Left hindlimb (tissue), 1 donor: ENCODE measurements around the gene C15orf39.
"Not testable (repeated sequence)": the region's sequence is repeated elsewhere in the genome, so short reads cannot be mapped to it uniquely, and the experiment has no call there.

Experiments
- DNase-seq: peaks from one replicate; pipeline ENCODE4 v3.0.0-alpha.2; 2018

The C15orf39 gene

DNA sequence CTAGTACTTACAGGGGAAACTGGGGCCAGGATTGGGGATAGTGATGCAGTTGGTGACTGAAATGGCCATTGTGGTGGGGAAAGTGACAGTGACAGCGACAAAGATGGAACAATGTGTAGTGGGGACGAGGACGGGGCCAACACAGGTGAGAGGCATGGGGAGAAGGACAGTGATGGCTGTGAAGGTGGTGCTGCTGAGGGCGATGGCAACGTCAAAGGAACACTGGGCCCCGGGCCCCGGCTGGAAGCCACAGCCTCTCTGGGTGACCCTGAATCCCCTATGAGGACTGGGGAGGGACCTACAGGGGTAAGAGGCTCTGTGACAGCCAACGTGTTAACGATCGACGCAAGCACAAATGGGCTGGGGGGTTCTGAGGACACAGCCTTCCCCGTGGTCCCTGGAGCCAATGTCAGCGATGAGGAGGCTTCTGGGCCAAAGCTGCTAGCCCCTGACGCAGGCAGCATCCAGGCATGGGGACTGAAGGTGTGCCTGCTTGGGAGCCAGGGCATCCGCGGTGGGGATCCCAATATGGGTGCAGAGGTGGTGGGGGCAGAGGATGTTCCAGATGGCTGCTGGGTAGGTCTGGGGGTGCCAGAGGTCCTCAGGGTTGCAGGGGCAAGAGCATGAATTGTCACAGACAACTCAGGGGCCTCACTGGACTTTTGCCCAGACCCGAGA, 31.3 kb downstream of the C15orf39 start:
- DNase-seq: no peak

DNA sequence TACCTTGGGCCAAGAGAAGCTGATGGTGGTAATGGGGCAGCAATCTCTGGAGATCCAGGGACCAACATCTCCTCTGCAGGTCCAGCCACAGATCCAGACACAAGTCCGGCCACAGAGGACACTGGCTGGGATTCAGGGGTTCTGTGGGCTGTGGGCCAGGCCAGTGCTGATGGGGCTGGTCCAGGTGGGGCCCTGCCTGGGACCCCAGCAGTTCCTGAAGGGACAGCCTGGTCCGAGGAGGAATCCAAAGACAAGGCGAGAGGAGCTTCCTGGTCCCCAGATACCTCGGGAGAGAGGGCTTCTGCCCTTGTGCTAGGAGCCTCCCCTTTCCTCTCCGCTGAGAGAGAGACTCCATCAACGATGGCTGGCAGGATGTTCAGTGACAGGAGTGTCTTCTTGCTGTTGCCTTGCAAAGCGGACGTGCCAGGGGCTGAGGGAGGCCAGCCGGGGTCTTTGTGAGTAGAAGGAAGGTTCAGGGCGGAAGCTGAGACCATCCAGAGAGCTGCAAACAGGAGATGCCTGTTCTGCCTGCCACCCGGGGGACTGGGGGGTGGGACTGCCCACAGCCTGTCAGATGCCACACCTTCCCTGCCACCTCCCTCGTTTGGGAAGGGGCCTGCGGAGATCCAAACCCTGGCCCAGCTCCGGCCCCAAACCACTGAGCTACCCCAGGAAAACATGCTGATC, 32.0 kb downstream of the C15orf39 start:
- no peak for DNase-seq

DNA sequence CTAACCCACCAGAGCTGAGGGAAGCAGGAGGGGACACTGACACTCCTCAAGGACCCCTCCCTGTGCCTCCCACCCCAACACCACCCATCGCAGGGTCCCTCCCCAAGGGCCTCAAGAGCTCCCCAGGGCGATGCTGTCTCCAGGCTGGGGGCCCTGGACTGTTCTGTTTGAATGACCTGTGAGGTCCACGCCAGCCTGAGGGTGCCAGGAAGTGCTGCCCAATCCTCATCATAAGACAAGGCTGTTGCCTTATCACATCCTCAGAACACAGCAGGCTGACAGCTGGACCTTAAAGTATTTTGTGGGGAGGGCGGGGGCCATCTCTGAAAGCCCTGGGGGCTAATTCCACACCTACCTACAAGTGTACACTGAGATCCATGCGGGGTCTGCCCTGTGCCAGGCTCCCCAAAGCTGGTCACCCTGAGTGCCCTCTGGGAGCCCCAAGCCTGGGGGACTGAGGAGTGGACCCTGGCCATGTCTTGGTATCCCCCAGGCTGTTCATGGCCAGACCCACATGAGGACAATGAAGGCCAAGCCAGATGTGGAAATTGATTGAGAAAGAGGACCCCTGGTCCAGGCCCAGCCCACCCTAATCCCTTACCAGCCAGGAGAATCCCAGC, 32.6 kb downstream of the C15orf39 start:
- DNase-seq: no peak

DNA sequence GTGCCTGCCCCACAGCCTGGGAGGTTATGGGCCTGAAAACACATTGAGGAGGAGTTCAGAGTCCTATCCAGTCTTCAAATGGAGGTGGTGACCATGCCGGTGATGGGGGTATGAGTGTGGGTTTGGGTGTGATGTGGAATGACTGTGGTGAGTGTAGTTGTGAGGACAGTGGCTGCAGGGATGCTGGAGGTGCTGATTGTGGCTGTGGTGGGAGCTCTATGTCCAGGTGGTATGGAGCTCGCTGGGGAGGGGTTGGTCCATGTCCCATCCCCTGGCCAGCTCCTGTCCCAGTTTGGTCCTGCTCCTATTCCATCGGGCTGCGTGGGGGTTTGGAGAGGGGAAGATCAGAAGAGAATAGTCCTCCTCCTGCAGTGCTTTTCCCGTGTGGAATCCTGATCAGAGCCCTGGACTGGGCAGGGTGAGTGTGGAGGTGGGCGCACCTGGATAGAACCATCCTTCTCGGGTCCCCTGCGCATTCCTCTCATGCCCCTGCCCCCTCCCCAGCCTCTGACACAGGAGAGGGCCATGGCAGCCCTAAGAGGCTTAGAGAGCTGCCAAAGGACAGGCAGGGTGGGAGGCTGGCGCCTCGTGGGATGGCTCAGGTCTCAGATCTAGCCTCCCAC, 33.5 kb downstream of the C15orf39 start:
- no peak for DNase-seq

DNA sequence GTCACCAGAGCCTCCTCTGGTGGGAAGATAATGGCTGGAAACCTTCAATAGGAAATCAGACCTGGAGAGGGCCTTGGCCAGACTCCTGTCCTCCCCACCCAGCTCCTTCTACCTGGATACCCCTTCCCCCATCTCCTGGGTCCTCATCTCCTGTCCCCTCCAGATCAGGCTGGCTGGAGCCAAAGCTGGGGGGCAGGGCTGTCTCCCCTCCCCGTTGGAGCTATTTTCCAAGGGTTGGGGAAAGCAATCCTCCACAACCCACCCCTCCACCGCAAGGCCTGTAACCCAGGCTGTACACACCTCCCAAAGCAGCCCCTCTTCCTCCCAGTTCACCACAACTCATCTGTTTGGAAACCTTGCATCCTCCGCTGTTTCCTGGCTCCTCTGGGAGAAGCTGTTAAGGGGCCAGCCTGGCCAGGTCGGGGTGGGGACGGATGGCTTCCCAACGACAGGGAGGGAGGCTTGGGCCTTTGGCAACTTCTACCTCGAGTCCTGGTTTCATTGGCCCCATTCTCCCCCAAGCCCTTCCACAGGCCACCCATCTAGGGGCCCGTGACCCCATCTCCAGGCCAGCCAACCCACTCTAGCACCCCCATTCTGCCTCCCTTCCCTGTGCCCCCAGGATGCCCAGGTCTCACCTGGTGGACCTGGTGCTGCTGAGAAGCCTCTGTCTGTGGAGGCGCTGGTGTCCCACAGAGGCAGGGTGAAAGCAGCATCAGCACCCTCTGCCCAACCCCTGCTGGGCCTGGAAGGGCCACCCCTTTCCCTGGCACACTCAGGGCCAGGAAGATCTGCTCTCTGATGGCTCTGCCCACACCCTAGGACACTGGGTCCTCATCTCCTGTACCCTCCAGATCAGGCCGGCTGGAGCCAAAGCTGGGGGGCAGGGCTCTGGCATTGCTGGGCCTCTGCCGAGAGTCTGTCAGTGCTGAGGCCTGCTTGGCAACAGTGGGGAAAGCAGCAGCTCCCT, 34.4 kb downstream of the C15orf39 start:
- no peak for DNase-seq

DNA sequence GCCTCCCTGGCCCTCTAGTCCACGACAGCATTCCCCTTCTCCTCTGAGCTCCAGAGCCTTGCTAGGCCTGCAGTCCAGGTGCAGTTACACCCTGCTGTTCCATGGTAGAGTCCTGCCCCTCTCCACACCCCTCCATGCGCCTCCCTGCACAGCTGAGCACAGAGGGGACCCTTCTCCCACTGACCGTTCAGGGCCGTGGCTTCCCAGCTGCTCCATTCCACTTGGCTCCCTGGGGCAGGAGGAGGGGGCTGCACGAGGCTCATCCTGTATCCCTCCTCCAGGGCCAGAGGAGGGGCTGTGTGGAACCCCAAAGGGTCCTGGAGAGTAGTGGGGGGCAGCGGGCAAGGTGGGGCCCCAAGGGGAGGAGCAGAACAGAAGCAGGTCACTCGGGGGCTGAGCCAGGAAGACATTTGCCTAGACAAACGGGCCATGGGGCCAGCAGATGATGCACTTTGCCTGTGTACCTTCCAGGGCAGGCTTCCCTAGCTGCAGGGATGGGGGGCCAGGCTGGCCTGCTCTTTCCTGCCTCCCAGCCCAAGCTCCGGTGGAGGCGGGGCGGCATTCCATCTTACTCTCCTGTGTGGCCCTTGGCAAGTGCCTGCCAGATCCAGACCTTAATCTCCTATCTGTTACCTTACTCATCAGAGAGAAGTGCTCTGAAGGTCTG, 35.8 kb downstream of the C15orf39 start:
- no peak for DNase-seq

DNA sequence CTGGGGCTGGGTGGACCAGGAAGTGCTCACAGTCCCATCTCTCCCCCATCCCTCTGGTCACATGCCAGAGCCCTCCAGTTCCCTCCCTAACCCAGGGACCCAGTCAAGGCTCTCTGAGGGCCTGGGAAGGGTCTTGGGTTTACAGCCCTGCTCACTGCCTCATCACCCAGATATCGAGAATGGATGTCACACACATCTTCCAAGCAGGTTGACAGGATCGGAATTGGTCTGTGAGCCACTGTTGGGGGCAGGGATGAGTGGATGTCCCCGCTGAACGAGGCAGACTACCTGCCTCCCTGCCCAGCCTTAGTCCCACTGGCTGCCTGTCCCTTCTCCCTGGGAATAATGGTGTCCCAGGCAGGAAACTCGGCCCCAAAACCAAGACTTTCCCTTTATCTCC, 36.5 kb downstream of the C15orf39 start:
- DNase-seq: no peak

DNA sequence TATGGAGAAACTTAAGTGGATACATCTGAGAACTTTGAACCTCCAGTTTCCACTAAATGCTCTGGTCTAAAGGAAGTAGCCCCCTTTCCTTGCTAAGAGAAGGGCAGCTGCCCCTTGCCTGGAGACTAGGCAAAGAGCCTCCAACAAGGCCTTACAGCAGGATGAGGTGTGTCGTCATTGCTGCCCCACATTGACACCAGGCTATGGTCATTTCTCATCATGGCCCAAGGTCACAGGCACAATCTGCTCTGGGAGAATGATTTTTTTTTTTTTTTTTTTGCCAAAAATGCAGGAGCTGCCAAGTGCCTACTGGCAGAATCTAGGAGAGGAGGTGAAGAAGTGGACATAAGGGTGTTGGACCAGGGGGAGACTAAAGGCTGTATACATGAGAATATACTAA, 44.1 kb downstream of the C15orf39 start:
- not testable (repeated sequence) for DNase-seq

DNA sequence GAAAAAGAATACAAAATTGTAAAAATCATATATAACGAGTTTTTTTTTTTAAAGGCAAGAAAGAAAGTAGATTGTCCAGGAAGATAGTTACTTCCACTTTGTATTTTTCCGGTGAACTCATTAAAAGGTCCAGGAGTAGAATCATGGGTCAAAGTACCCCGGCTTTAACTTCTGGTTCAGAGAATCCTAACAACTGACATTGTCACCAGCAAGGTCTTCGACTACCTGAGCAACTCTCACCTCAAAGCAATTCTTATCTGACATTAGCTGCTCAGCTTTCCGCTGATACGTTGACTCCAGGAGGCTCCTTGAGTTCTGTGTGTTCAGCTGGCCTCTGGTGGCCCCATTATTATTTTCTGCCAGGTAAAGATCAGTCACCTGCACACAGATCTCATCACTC, 47.3 kb downstream of the C15orf39 start:
- not testable (repeated sequence) for DNase-seq

DNA sequence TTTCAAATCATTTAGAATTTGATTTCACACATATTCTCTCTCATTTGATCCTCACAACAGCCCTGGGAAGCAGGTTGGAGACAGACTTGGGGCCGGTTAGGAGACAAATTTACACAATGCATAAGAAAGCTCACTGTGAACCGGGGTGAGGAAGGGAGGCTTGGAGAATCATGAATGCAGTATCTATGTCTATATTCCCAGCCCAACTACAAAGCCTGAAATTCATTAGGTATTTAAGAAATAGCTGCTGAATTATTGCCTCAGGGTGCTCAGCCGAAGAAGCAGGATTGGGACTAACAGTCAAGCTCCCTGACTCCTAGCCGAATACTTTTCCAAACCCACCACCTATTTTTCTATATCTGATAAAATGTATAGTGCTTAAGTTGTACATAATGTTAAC, 48.0 kb downstream of the C15orf39 start:
- no peak for DNase-seq

DNA sequence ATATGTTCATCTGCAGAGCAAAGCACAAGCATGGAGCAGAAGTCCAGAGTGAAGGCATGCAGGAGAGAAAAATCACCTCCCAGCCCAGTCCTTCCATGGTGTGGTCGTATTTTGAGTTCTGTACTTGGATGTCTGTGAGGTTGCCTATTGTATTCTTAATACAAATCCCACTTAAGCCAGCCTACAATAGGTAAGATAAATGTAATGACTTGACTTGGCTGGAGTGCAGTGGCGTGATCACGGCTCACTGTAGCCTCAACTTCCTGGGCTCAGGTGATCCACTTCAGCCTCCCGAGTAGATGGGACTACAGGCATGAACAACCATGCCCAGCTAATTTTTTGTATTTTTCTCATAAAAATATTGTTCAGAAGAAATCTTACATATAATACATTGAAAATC, 49.7 kb downstream of the C15orf39 start:
- not testable (repeated sequence) for DNase-seq

DNA sequence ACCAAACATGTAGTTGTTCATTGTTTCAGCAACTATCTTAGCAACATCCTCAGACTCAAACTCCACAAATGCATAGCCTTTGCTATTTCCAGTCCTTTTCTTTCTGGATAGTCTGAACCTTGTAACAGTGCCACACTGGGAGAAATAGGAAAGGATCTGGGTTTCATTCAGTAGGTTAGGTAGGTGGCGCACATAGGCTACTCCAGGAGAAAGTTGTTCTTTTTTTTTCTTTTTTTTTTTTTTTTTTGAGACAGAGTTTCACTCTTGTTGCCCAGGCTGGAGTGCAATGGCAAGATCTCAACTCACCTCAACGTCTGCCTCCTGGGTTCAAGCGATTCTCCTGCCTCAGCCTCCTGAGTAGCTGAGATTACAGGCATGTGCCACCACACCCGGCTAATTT, 50.6 kb downstream of the C15orf39 start:
- DNase-seq: not testable (repeated sequence)

DNA sequence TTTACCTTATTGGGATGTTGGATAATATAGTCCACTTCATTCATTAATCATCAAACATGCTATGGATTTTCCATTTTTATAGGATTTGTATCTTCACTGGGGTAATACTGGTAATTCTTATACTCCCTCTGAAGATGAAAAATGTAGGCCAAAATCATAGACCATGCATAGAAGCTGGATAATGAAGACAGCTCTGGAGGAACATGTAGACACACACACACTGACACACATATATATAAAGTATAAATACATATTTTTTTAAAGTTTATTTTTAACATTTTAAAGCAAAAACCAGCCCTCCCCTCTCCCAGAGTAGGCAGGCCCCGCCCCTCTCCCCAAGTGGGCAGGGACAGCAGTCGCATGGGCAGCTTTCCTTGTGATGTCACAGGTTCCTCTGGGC, 56.4 kb downstream of the C15orf39 start, which contains the start of gene GOLGA6C:
Gene GOLGA6C (plus strand): TSS at position 301 of the 400 bp plus-strand sequence. CDS start 265 bp downstream, outside the sequence.
- DNase-seq: not testable (repeated sequence)

DNA sequence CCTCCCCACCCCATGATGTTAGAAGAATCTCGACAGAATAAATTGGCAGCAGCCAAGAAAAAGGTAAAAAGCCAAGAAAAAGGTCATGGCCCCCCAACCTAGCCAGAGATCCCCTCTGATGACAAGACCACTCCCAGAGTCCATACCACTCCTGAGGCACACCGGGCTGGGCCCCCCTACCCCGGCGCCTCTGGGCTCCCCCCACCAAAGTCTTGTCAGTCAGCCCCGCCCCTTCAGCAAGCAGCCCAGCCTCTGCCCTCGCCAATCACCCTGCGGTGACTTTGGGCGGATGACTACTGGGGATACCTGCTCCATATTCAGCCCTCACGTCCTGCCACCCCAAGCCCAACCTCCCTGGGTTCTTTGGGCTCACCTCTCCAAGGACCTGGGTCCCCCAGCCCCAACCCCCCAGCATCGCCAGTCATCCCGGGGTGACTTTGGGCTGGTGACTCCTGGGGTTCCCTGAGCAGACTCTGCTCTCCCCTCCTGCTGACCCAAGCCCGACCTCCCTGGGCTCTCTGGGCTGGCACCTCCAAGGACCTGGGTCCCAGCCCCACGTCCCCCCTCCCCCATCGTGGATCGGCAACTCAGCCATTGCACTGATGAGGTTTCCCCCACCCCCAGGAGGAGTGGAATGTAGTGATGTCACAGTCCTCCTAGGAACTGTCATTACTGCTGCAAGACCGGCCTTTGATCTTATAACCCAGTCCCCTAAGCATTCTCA, 57.1 kb downstream of the C15orf39 start:
- DNase-seq: not testable (repeated sequence)

DNA sequence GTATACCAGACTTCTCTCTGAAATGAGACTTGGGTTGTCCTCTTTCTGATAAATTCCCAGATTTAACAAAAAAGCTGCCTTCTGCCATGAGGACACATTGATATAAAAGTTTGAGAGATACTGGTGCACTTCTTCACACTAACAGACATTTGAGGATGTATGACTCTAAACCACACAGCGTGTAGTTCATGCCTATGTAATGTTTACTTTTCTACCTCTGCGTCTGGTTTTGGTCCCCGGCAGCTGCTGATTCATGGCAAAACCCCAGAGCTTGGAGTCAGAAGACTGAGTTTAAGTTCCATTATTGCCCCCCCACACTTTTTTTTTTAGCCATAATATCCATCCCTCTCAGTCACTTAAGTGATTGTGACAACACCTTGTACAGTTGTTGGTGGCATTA, 58.2 kb downstream of the C15orf39 start:
- DNase-seq: not testable (repeated sequence)
